ENCODE results near the gene WNT8B. TPM values are rescaled to one million over a fixed set of nuclear protein-coding genes. Genes with fewer than 3 reads are reported as not detected.

WNT8B gene
- total and polyA plus RNA-seq, 10 of the 15 experiments (the other 5 are each of a cell fraction or from before 2014, with no cell fraction given), result not detected

- ChIA-PET RAD21 (ENCODE audit: unreplicated experiment) (no interaction called here), CTCF (interaction anchor here (0.7 to 1.3 kb wide), 2 partner anchors 10 to 32 kb away, joined by 3 to 4 read pairs; no protein-coding TSS in a partner anchor), POLR2A (no interaction called here), SMC1A (ENCODE audit: uncharacterized antibody, unreplicated experiment) (interaction anchor here (1.0 kb wide), 1 partner anchor 119 kb away, joined by 3 read pairs; no protein-coding TSS in a partner anchor)
- no peak overlapping the region for H2AFZ ChIP-seq (ENCODE audit: control insufficient read depth, low read depth, low read length)
- no peak overlapping the region for H3K9ac ChIP-seq (ENCODE audit: control insufficient read depth, insufficient read depth, low read length)
- no peak overlapping the region for H3K27ac ChIP-seq (ENCODE audit: control insufficient read depth, insufficient read depth)
- ATAC-seq (no peak), FAIRE-seq (no peak), DNase-seq (ENCODE audit: low read depth, low spot score) (no peak)
- H3K9me3 ChIP-seq (replicated peaks; ENCODE audit: control insufficient read depth, insufficient read depth, low read length), result no peaks in the 10 kb centered on the region
- WGBS (ENCODE audit: insufficient coverage, insufficient replicate concordance, low lambda C conversion rate, missing lambda C conversion rate), result 95% methylated on average over 10 of the region's 10 CpGs
- no peak overlapping the region for H3K4me2 ChIP-seq (ENCODE audit: control insufficient read depth, insufficient read depth)
- BruUV-seq (replicated peaks), result no TSS peak
- H3K36me3 ChIP-seq (ENCODE audit: control insufficient read depth in 2 of 2, insufficient read depth in 2 of 2, low read length in 1 of 2), result peaks cover 5 to 14% of the 10 kb centered on the region in 2 experiments; a peak in 3 of 4 replicates
- peaks cover 0 to 6% of the 10 kb centered on the region in 2 experiments; a peak in 1 of 4 replicates for H3K27me3 ChIP-seq (replicated peaks in 1 of 2; ENCODE audit: control insufficient read depth in 2 of 2, insufficient read depth in 2 of 2, low read length in 1 of 2)
- in situ Hi-C loops (cut with MboI), result no loop called here
- H3K4me3 ChIP-seq, result no peak overlapping the region
- peaks cover 5% of the 10 kb centered on the region for H3K4me1 ChIP-seq (ENCODE audit: control insufficient read depth, insufficient read depth, low read length)
- intact Hi-C loops (cut with micrococcal nuclease; ENCODE audit: unreplicated experiment), result no loop called here
- no peaks in the 10 kb centered on the region for H3K79me2 ChIP-seq (ENCODE audit: control insufficient read depth, insufficient read depth, low read length)
- H4K20me1 ChIP-seq (ENCODE audit: control insufficient read depth, insufficient read depth), result peaks cover under 1% of the 10 kb centered on the region; the same call in 1 of the 2 replicates
- no peak for TF ChIP-seq IRF4 (IDR thresholded peaks at IDR 0.05; ENCODE audit: low read depth, low read length)
- no peak for TF ChIP-seq E2F4 (IDR thresholded peaks at IDR 0.05; ENCODE audit: low read depth, low read length)
- no peak for TF ChIP-seq ELK1 (IDR thresholded peaks at IDR 0.05; ENCODE audit: low read depth, low read length)
- TF ChIP-seq MEF2B (IDR thresholded peaks at IDR 0.05; ENCODE audit: partially characterized antibody, poor library complexity, severe bottlenecking), result no peak
- TF ChIP-seq MTA2 (IDR thresholded peaks at IDR 0.05; ENCODE audit: low read depth), result no peak
- TF ChIP-seq NR2C2 (IDR thresholded peaks at IDR 0.05; ENCODE audit: borderline replicate concordance, control insufficient read depth, insufficient read length, low read depth), result no peak
- TF ChIP-seq ZBTB4 (CRISPR knock-in tag; IDR thresholded peaks at IDR 0.05), result no peak
- no peak for TF ChIP-seq BRCA1 (IDR thresholded peaks at IDR 0.05; ENCODE audit: low read depth, low read length)
- TF ChIP-seq ZNF384 (IDR thresholded peaks at IDR 0.05; ENCODE audit: borderline replicate concordance, low read depth, low read length), result no peak
- TF ChIP-seq BCL3 (IDR thresholded peaks at IDR 0.05; ENCODE audit: borderline replicate concordance, insufficient read depth, low read depth, low read length, poor library complexity, severe bottlenecking), result no peak
- no peak for TF ChIP-seq YBX1 (IDR thresholded peaks at IDR 0.05)
- TF ChIP-seq ZNF207 (IDR thresholded peaks at IDR 0.05; ENCODE audit: borderline replicate concordance), result no peak
- TF ChIP-seq IKZF1 (conservative IDR thresholded peaks at IDR 0.05), result no peak
- TF ChIP-seq TAF1 (IDR thresholded peaks at IDR 0.05; ENCODE audit: borderline replicate concordance, low read depth, low read length), result no peak
- no peak for TF ChIP-seq SUZ12 (IDR thresholded peaks at IDR 0.05; ENCODE audit: unreplicated experiment)
- no peak for TF ChIP-seq CREB1 (IDR thresholded peaks at IDR 0.05; ENCODE audit: low read depth)
Observed at GRCh38 chr10:100485801-100486495, 23.1 kb downstream of the WNT8B start.

All from GM12878 (cell line).